Suprapubic skin (tissue), 4 donors: Measurements from ENCODE around the gene CRY1. TPM values are rescaled to one million over a fixed set of nuclear protein-coding genes. Genes with fewer than 3 reads are reported as not detected.

Experiments
- DNase-seq, 2 donors: peaks; one replicate each; pipeline ENCODE4 v3.0.0-alpha.2; 2019; ENCODE audit warnings: low spot score in 2 of 2
- H3K27ac ChIP-seq: fragments of 200-600 bp; sonication (generic); one replicate; pipeline ENCODE4 v1.5.1; 2019
- H3K27me3 ChIP-seq: fragments of 200-600 bp; sonication (generic); one replicate; pipeline ENCODE4 v1.5.1; 2019
- H3K36me3 ChIP-seq: fragments of 200-600 bp; sonication (generic); one replicate; pipeline ENCODE4 v1.5.1; 2019
- H3K4me1 ChIP-seq: fragments of 200-600 bp; sonication (generic); one replicate; pipeline ENCODE4 v1.5.1; 2019
- H3K4me3 ChIP-seq: fragments of 200-600 bp; sonication (generic); one replicate; pipeline ENCODE4 v1.5.1; 2019; ENCODE audit warnings: mild to moderate bottlenecking
- H3K9me3 ChIP-seq: fragments of 200-600 bp; sonication (generic); one replicate; pipeline ENCODE4 v1.5.1; 2019
- CTCF ChIP-seq, 2 donors: fragments of 200-600 bp in 1 of 2; fragments of 450-650 bp in 1 of 2; sonication (generic) in 1 of 2; IDR thresholded peaks; one replicate each; pipeline ENCODE4 v1.5.1; 2016 to 2019; ENCODE audit warnings: antibody characterized with exemption in 2 of 2, mild to moderate bottlenecking in 1 of 2, moderate library complexity in 1 of 2
- EP300 ChIP-seq: sonication (generic); formaldehyde crosslinking; IDR thresholded peaks from one replicate; pipeline ENCODE4 v1.6.1; 2017; ENCODE audit warnings: antibody characterized with exemption
- POLR2A ChIP-seq, 2 donors: fragments of 450-650 bp; IDR thresholded peaks; one replicate each; pipeline ENCODE4 v1.6.1; 2017; ENCODE audit warnings: antibody characterized with exemption in 2 of 2, mild to moderate bottlenecking in 2 of 2, moderate library complexity in 2 of 2
- POLR2AphosphoS5 ChIP-seq, 3 donors: sonication (generic); formaldehyde crosslinking; IDR thresholded peaks; one replicate each; pipeline ENCODE4 v1.6.1; 2017; ENCODE audit warnings: antibody characterized with exemption in 3 of 3
- WGBS: methylation state at CpG from one replicate; pipeline ENCODE4 v1.1.5; 2018; 5-methylcytosine and 5-hydroxymethylcytosine counted together
- total RNA-seq, 4 donors: library from RNA; depleted of rRNA; stranded (reverse); fragments of >200 nt; gene quantifications; one replicate each; pipeline ENCODE4 v1.1.0, GENCODE V29; 2016

Gene CRY1
- total RNA-seq, 4 donors from 2014 or later, result 18.1 to 37.2 (median 35.0) TPM

- Histone ChIP-seq H3K27me3 (no peaks in the 10 kb centered on the region), H3K4me1 (peaks cover 20% of the 10 kb centered on the region), H3K4me3 (no peak overlapping the region), H3K9me3 (no peaks in the 10 kb centered on the region), H3K27ac (no peak overlapping the region), H3K36me3 (peaks cover under 1% of the 10 kb centered on the region)
- no peak for TF ChIP-seq POLR2A (IDR thresholded peaks at IDR 0.05)
- TF ChIP-seq EP300, result no peak
- no peak for TF ChIP-seq POLR2AphosphoS5 (IDR thresholded peaks at IDR 0.05)
- TF ChIP-seq CTCF (IDR thresholded peaks at IDR 0.05), result no peak
- 81% methylated on average over 1 of the region's 1 CpG for WGBS
- DNase-seq, result no peak
Measured at GRCh38 chr12:106976668-106977067, 116.7 kb downstream of the CRY1 start.

- peaks cover 17% of the 10 kb centered on the region for H3K4me1 ChIP-seq
Measured at GRCh38 chr12:106975993-106976658, 117.2 kb downstream of the CRY1 start.

GRCh38 chr12:106975098-106975497 is 118.3 kb downstream of the CRY1 start:
- DNase-seq, result no peak
- Histone ChIP-seq H3K27me3 (no peaks in the 10 kb centered on the region), H3K4me3 (no peak overlapping the region), H3K4me1 (peaks cover 17% of the 10 kb centered on the region), H3K27ac (no peak overlapping the region), H3K9me3 (no peaks in the 10 kb centered on the region), H3K36me3 (peaks cover 11% of the 10 kb centered on the region)
- TF ChIP-seq POLR2AphosphoS5 (IDR thresholded peaks at IDR 0.05), result no peak
- TF ChIP-seq EP300, result no peak
- TF ChIP-seq POLR2A (IDR thresholded peaks at IDR 0.05), result no peak
- TF ChIP-seq CTCF (IDR thresholded peaks at IDR 0.05), result no peak
- 95% methylated on average over 8 of the region's 8 CpGs for WGBS

More at GRCh38 chr12:106975993-106976658, 117.2 kb downstream of the CRY1 start:
- Histone ChIP-seq H3K27me3 (no peaks in the 10 kb centered on the region), H3K27ac (no peak overlapping the region), H3K36me3 (peaks cover 6% of the 10 kb centered on the region), H3K4me3 (no peak overlapping the region), H3K9me3 (no peaks in the 10 kb centered on the region)
- TF ChIP-seq EP300, result no peak
- TF ChIP-seq POLR2AphosphoS5 (IDR thresholded peaks at IDR 0.05), result no peak
- TF ChIP-seq CTCF (IDR thresholded peaks at IDR 0.05), result no peak
- TF ChIP-seq POLR2A (IDR thresholded peaks at IDR 0.05), result no peak
- no peak for DNase-seq
- 87% methylated on average over 3 of the region's 3 CpGs for WGBS

- TF ChIP-seq EP300, result no peak
- no peak for TF ChIP-seq POLR2A (IDR thresholded peaks at IDR 0.05)
- TF ChIP-seq CTCF (IDR thresholded peaks at IDR 0.05), result no peak
- TF ChIP-seq POLR2AphosphoS5 (IDR thresholded peaks at IDR 0.05), result no peak
- H3K27ac ChIP-seq, result no peak overlapping the region
- peaks cover 17% of the 10 kb centered on the region for H3K4me1 ChIP-seq
- no peaks in the 10 kb centered on the region for H3K9me3 ChIP-seq
- no peaks in the 10 kb centered on the region for H3K27me3 ChIP-seq
- 88% methylated on average over 3 of the region's 3 CpGs for WGBS
- no peak for DNase-seq
- peaks cover 11% of the 10 kb centered on the region for H3K36me3 ChIP-seq
- no peak overlapping the region for H3K4me3 ChIP-seq
Measured at GRCh38 chr12:106974511-106974910, 118.8 kb downstream of the CRY1 start.

GRCh38 chr12:106973545-106973944 is 119.8 kb downstream of the CRY1 start:
- Histone ChIP-seq H3K27ac (no peak overlapping the region), H3K27me3 (no peaks in the 10 kb centered on the region), H3K4me3 (no peak overlapping the region), H3K36me3 (peaks cover 14% of the 10 kb centered on the region), H3K9me3 (no peaks in the 10 kb centered on the region), H3K4me1 (peaks cover 16% of the 10 kb centered on the region)
- no peak for DNase-seq
- TF ChIP-seq POLR2AphosphoS5 (IDR thresholded peaks at IDR 0.05) (no peak), POLR2A (IDR thresholded peaks at IDR 0.05) (no peak), CTCF (IDR thresholded peaks at IDR 0.05) (no peak), EP300 (no peak)
